Stimulated activated CD8-positive, alpha-beta memory T cell treated with anti-CD3 and anti-CD28 coated beads, Interleukin-4, amount 100 ng/mL, for 1 hour (primary cell): ENCODE measurements around the gene BTD.

Source experiments
- DNase-seq, 2 donors: peaks; one replicate each; pipeline ENCODE4 v3.0.0-alpha.2; 2020; ENCODE audit warnings: low read depth in 2 of 2, low spot score in 1 of 2

BTD gene

GRCh38 chr3:15664144-15664543 lies 62.6 kb downstream of the BTD start:
- DNase-seq, result no peak

- no peak for DNase-seq
Observed at GRCh38 chr3:15665510-15666150, 64.1 kb downstream of the BTD start.

GRCh38 chr3:15666277-15666676 lies 64.7 kb downstream of the BTD start:
- DNase-seq, result no peak

- DNase-seq, result peak in 1 of 2 donors; percentile 15
Observed at GRCh38 chr3:15667484-15667883, 65.9 kb downstream of the BTD start.

- DNase-seq, result no peak
Observed at GRCh38 chr3:15673536-15673935, 72.0 kb downstream of the BTD start.

- DNase-seq, result no peak
Observed at GRCh38 chr3:15676259-15676658, 74.7 kb downstream of the BTD start.

- DNase-seq, result no peak
Observed at GRCh38 chr3:15679306-15679705, 77.8 kb downstream of the BTD start.

GRCh38 chr3:15681668-15682067 lies 80.1 kb downstream of the BTD start:
- no peak for DNase-seq

- no peak for DNase-seq
Observed at GRCh38 chr3:15682561-15683185, 81.1 kb downstream of the BTD start.

- no peak for DNase-seq
Observed at GRCh38 chr3:15683253-15683652, 81.7 kb downstream of the BTD start.

- DNase-seq, result no peak
Observed at GRCh38 chr3:15685927-15686326, 84.4 kb downstream of the BTD start.

- no peak for DNase-seq
Observed at GRCh38 chr3:15690230-15690629, 88.7 kb downstream of the BTD start.

- no peak for DNase-seq
Observed at GRCh38 chr3:15690748-15691147, 89.2 kb downstream of the BTD start.

- DNase-seq, result no peak
Observed at GRCh38 chr3:15693355-15693754, 91.8 kb downstream of the BTD start.

GRCh38 chr3:15694628-15695027 lies 93.1 kb downstream of the BTD start:
- no peak for DNase-seq
